Endothelial cell of umbilical vein (primary cell): Measurements from ENCODE around the gene ITIH3. TPM values are rescaled to one million over a fixed set of nuclear protein-coding genes. Genes with fewer than 3 reads are reported as not detected.

Source experiments
- BruUV-seq: library from RNA; stranded (reverse); fragments of 400-500 nt; replicated peaks from 2 replicates; lab custom pipeline; 2021; lab: Mats Ljungman, UMichigan
- CTCF ChIA-PET: fragments of 300-600, 350-600 bp; sonication (Branson Sonifier 250); formaldehyde crosslinking; loops from one replicate; lab custom pipeline; 2021; ENCODE audit warnings: antibody characterized with exemption, inconsistent platforms; lab: Charles Lee
- POLR2A ChIA-PET: fragments of 300-600, 350-600 bp; sonication (Branson Sonifier 250); formaldehyde crosslinking; loops from one replicate; lab custom pipeline; 2021; ENCODE audit warnings: antibody characterized with exemption, inconsistent platforms; lab: Charles Lee
- DNase-seq: peaks from one replicate; pipeline ENCODE4 v3.0.0-alpha.2; 2011; ENCODE audit warnings: low read depth, low spot score
- FAIRE-seq: peaks from 2 replicates; lab custom pipeline; 2011; peaks lifted over from hg19 to GRCh38; lab: Jason Lieb, UNC
- H2AFZ ChIP-seq: 2 replicates; pipeline ENCODE4 v1.6.0; 2012; ENCODE audit warnings: low read depth, low read length, control low read depth, inconsistent platforms
- H3K27ac ChIP-seq: 2 replicates; pipeline ENCODE4 v1.5.1; 2011; ENCODE audit warnings: low read depth, mild to moderate bottlenecking, control low read depth, low read length, moderate library complexity; ENCODE audit not compliant: insufficient read depth
- H3K27me3 ChIP-seq, 2 experiments: 2 replicates each; pipeline versions ENCODE4 v1.6.0 to v1.6.1; 2011; ENCODE audit warnings: low read length in 2 of 2, mixed read lengths in 1 of 2; ENCODE audit not compliant: control insufficient read depth in 2 of 2, insufficient read depth in 2 of 2
- H3K36me3 ChIP-seq, 2 experiments: 2 replicates in 1 of 2; 3 replicates in 1 of 2; pipeline ENCODE4 v1.5.1; 2011; ENCODE audit warnings: low read length in 2 of 2, mild to moderate bottlenecking in 1 of 2, moderate library complexity in 1 of 2; ENCODE audit not compliant: control insufficient read depth in 2 of 2, insufficient read depth in 2 of 2; ENCODE audit errors: extremely low read depth in 1 of 2
- H3K4me1 ChIP-seq: 3 replicates; pipeline ENCODE4 v1.5.1; 2011; ENCODE audit warnings: mild to moderate bottlenecking, low read length; ENCODE audit not compliant: control insufficient read depth, insufficient read depth; ENCODE audit errors: extremely low read depth
- H3K4me2 ChIP-seq: 2 replicates; pipeline ENCODE4 v1.6.1; 2011; ENCODE audit warnings: low read length, control low read depth, mixed read lengths; ENCODE audit not compliant: insufficient read depth
- H3K4me3 ChIP-seq, 3 experiments: fragments of 200-600 bp in 1 of 3; sonication (generic), shearing (Covaris generic) in 1 of 3; replicated peaks in 1 of 3; 2 replicates each; pipeline ENCODE4 v1.5.1; 2011 to 2016; ENCODE audit warnings: control low read depth in 3 of 3, low read length in 3 of 3, mild to moderate bottlenecking in 2 of 3, inconsistent platforms in 1 of 3, low read depth in 1 of 3, moderate library complexity in 1 of 3; ENCODE audit not compliant: insufficient read depth in 1 of 3
- H3K79me2 ChIP-seq: 2 replicates; pipeline ENCODE4 v1.6.0; 2012; ENCODE audit warnings: low read length, inconsistent platforms; ENCODE audit not compliant: control insufficient read depth, insufficient read depth
- H3K9ac ChIP-seq: replicated peaks from 2 replicates; pipeline ENCODE3; 2011; ENCODE audit warnings: low read length, control low read depth; ENCODE audit not compliant: insufficient read depth; ENCODE audit errors: extremely low read depth
- H3K9me1 ChIP-seq: replicated peaks from 3 replicates; pipeline ENCODE4 v1.6.0; 2011; ENCODE audit warnings: mild to moderate bottlenecking, low read length; ENCODE audit not compliant: control insufficient read depth, insufficient read depth; ENCODE audit errors: extremely low read depth
- H3K9me3 ChIP-seq: replicated peaks from 2 replicates; pipeline ENCODE4 v1.5.1; 2012; ENCODE audit warnings: low read length, inconsistent platforms; ENCODE audit not compliant: control insufficient read depth, insufficient read depth
- H4K20me1 ChIP-seq: replicated peaks from 2 replicates; pipeline ENCODE3; 2011; ENCODE audit warnings: mild to moderate bottlenecking, low read length; ENCODE audit not compliant: control insufficient read depth, insufficient read depth; ENCODE audit errors: extremely low read depth
- EZH2 ChIP-seq: IDR thresholded peaks from 2 replicates; pipeline ENCODE4 v1.6.1; 2012; ENCODE audit warnings: borderline replicate concordance, low read depth, mild to moderate bottlenecking, moderate library complexity, low read length, inconsistent platforms; ENCODE audit not compliant: severe bottlenecking
- FOS ChIP-seq: IDR thresholded peaks from 2 replicates; pipeline ENCODE4 v1.6.1; 2011; ENCODE audit warnings: mild to moderate bottlenecking, low read length, moderate library complexity, borderline replicate concordance; ENCODE audit not compliant: insufficient read depth
- GATA2 ChIP-seq: IDR thresholded peaks from 2 replicates; pipeline ENCODE4 v1.7.0; 2011; ENCODE audit warnings: low read depth, mild to moderate bottlenecking, moderate library complexity, mixed read lengths, low read length; ENCODE audit not compliant: insufficient read length, insufficient read depth
- JUN ChIP-seq: IDR thresholded peaks from 2 replicates; pipeline ENCODE4 v1.6.1; 2011; ENCODE audit warnings: borderline replicate concordance, low read depth; ENCODE audit not compliant: insufficient read length, insufficient read depth
- MYC ChIP-seq: IDR thresholded peaks from one replicate; pipeline ENCODE4 v1.6.1; 2011; ENCODE audit warnings: mild to moderate bottlenecking, low read depth, low read length
- POLR2A ChIP-seq: IDR thresholded peaks from 2 replicates; pipeline ENCODE4 v1.6.1; 2012; ENCODE audit warnings: low read depth, mild to moderate bottlenecking, control low read depth, low read length
- POLR2AphosphoS5 ChIP-seq: IDR thresholded peaks from 2 replicates; pipeline ENCODE4 v1.6.1; 2012; ENCODE audit warnings: low read depth, mild to moderate bottlenecking, control low read depth, low read length, moderate library complexity; ENCODE audit not compliant: insufficient read depth
- dilution Hi-C: fragments of 300-500 bp; cut with MboI; formaldehyde crosslinking; loops from one replicate; pipeline ENCODE4 v1.15.0; 2019; ENCODE audit warnings: low sequenced_read_pairs; ENCODE audit not compliant: extremely low pct_ligation_motif_present
- intact Hi-C: fragments of 100-400 bp; cut with micrococcal nuclease; formaldehyde crosslinking; loops from one replicate; pipeline ENCODE4 v1.10.0; 2022
- polyA plus RNA-seq, 4 experiments: library from polyadenylated mRNA; depleted of rRNA in 3 of 4; stranded (reverse) in 3 of 4; unstranded in 1 of 4; fragments of >200 nt; gene quantifications; 2 replicates each; pipeline versions ENCODE4 v1.2.1 to v1.2.3, GENCODE V29; 2011 to 2012; ENCODE audit warnings: missing spikeins in 1 of 4
- total RNA-seq: library from RNA; stranded (reverse); gene quantifications from 2 replicates; pipeline ENCODE4 v1.2.3, GENCODE V29; 2021
- TF ChIP-seq, protein P1 (sequence below), 2 donors: IDR thresholded peaks; 1 replicate in 1 of 2; 2 replicates in 1 of 2; pipeline ENCODE4 v1.5.1; 2011; ENCODE audit warnings: low read length in 2 of 2, mild to moderate bottlenecking in 2 of 2, moderate library complexity in 2 of 2, control low read depth in 1 of 2, inconsistent platforms in 1 of 2, low read depth in 1 of 2; ENCODE audit not compliant: insufficient read depth in 1 of 2; ENCODE audit errors: extremely low read depth in 1 of 2
- TF ChIP-seq, protein P2 (sequence below): IDR thresholded peaks from 2 replicates; pipeline ENCODE4 v1.6.1; 2011; ENCODE audit not compliant: insufficient read depth, insufficient read length

Gene ITIH3
- total and polyA plus RNA-seq, 2 donors (not counting 3 experiments of a cell fraction or from before 2014, with no cell fraction given), result not detected

DNA sequence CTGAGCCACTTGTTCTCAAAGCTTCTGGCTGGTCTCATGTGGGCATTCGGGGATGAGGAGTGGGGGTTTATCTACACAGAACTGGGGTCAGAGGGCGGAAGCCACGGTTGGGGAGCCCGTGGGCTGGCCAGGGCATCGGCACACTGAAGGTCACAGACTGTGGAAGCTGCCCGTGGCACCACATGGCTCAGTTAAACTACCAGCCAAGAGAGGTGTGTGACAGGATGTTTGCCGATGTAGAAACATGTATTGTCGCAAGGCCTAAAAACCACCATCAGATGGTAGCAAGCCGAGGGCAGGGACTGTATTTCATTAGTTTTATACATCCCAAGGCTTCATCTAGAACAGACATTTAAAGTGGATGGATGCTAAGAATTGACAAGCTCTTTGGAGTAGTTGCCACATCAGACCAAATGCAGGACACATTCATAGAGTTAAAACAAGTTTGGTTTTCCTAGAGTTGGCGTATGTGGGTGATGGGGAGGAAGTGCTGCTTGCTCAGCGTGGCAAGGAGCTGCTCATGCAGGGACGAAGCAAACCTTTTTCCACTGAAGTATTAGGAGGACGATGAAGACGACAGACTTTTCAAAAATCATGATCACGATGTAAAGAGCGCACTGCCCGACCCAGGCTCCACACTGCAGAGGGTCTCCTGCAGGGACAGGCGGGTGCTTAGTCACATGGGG, 49.8 kb downstream of the ITIH3 start:
- FAIRE-seq (no peak), DNase-seq (no peak)
- H3K4me1 ChIP-seq, result no peaks in the 10 kb centered on the region
- no peak overlapping the region for H3K27ac ChIP-seq
- no peaks in the 10 kb centered on the region for H3K9me1 ChIP-seq
- H3K79me2 ChIP-seq, result no peaks in the 10 kb centered on the region
- POLR2A ChIA-PET, result no interaction called here
- H3K27me3 ChIP-seq, result no peaks in the 10 kb centered on the region
- H2AFZ ChIP-seq, result no peak overlapping the region
- intact Hi-C loops, result no loop called here
- no peak for TF ChIP-seq EZH2
- no peak for TF ChIP-seq GATA2
- TF ChIP-seq POLR2AphosphoS5, result no peak
- no peak overlapping the region for H3K9ac ChIP-seq
- CTCF ChIA-PET, result interaction anchor here (0.7 to 2.6 kb wide), 6 partner anchors 8 to 143 kb away, joined by 3 to 8 read pairs (median 4); no protein-coding TSS in a partner anchor
- dilution Hi-C loops, result no loop called here
- no peak overlapping the region for H3K4me2 ChIP-seq
- H3K36me3 ChIP-seq, result peaks cover 0 to 3% of the 10 kb centered on the region in 2 experiments
- no peak overlapping the region for H3K4me3 ChIP-seq
- no TSS peak for BruUV-seq
- H3K9me3 ChIP-seq, result no peaks in the 10 kb centered on the region
- no peaks in the 10 kb centered on the region for H4K20me1 ChIP-seq

DNA sequence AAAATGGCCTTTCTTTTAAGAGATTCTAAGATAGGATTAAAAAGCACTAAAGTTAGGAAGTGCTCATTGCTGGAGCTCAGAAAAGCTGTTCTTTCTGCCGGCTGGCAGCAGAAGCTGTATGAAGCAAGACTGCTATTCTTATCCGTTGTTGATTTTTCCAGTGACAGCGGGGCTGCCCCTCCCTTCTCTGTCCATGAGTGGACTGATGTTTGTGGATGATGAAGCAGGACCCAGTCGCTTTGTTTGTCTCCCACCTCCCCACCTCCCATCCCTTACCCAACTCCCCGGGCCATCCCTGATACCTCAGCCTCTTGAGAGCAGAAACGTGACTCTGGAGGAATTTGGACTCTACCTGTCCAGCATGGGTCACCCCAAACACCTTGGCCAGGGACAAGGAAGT, 50.6 kb downstream of the ITIH3 start:
- intact Hi-C loops, result no loop called here
- no peaks in the 10 kb centered on the region for H3K9me1 ChIP-seq
- no peak overlapping the region for H3K27ac ChIP-seq
- TF ChIP-seq MYC, result no peak
- TF ChIP-seq JUN, result no peak
- no peak for TF ChIP-seq POLR2AphosphoS5
- TF ChIP-seq, protein P1, sequence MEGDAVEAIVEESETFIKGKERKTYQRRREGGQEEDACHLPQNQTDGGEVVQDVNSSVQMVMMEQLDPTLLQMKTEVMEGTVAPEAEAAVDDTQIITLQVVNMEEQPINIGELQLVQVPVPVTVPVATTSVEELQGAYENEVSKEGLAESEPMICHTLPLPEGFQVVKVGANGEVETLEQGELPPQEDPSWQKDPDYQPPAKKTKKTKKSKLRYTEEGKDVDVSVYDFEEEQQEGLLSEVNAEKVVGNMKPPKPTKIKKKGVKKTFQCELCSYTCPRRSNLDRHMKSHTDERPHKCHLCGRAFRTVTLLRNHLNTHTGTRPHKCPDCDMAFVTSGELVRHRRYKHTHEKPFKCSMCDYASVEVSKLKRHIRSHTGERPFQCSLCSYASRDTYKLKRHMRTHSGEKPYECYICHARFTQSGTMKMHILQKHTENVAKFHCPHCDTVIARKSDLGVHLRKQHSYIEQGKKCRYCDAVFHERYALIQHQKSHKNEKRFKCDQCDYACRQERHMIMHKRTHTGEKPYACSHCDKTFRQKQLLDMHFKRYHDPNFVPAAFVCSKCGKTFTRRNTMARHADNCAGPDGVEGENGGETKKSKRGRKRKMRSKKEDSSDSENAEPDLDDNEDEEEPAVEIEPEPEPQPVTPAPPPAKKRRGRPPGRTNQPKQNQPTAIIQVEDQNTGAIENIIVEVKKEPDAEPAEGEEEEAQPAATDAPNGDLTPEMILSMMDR (IDR thresholded peaks at IDR 0.05; ENCODE audit: extremely low read depth in 1 of 2, insufficient read depth in 1 of 2, low read depth in 1 of 2, low read length in 2 of 2), result no peak
- no peak for TF ChIP-seq POLR2A
- no peak for TF ChIP-seq GATA2
- TF ChIP-seq, protein P2, sequence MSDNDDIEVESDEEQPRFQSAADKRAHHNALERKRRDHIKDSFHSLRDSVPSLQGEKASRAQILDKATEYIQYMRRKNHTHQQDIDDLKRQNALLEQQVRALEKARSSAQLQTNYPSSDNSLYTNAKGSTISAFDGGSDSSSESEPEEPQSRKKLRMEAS, result no peak
- no peak for TF ChIP-seq FOS
- TF ChIP-seq EZH2, result no peak
- H3K79me2 ChIP-seq, result no peaks in the 10 kb centered on the region
- no peak for FAIRE-seq
- H3K4me3 ChIP-seq, result no peak overlapping the region
- H4K20me1 ChIP-seq, result no peaks in the 10 kb centered on the region
- H3K36me3 ChIP-seq, result peaks cover 0 to 4% of the 10 kb centered on the region in 2 experiments
- no peak overlapping the region for H3K9ac ChIP-seq
- H3K9me3 ChIP-seq, result no peaks in the 10 kb centered on the region
- H3K27me3 ChIP-seq, result no peaks in the 10 kb centered on the region
- dilution Hi-C loops, result no loop called here
- CTCF ChIA-PET, result interaction anchor here (0.6 to 2.6 kb wide), 12 partner anchors 8 to 244 kb away, joined by 3 to 11 read pairs (median 6); no protein-coding TSS in a partner anchor
- BruUV-seq, result no TSS peak
- H3K4me1 ChIP-seq, result no peaks in the 10 kb centered on the region
- H2AFZ ChIP-seq, result no peak overlapping the region
- no peak overlapping the region for H3K4me2 ChIP-seq
- POLR2A ChIA-PET, result no interaction called here
- DNase-seq, result no peak
